Islet precursor cell (in vitro differentiated cells): ENCODE data around the gene NEU1.
A peak's percentile ranks its signal among the peaks of the same experiment; 100 is the strongest.
"Not testable (repeated sequence)": the region's sequence is repeated elsewhere in the genome, so short reads cannot be mapped to it uniquely, and the experiment has no call there.

Source experiments
- DNase-seq: peaks from one replicate; pipeline ENCODE4 v3.0.0-alpha.2; 2018

NEU1 gene

DNA sequence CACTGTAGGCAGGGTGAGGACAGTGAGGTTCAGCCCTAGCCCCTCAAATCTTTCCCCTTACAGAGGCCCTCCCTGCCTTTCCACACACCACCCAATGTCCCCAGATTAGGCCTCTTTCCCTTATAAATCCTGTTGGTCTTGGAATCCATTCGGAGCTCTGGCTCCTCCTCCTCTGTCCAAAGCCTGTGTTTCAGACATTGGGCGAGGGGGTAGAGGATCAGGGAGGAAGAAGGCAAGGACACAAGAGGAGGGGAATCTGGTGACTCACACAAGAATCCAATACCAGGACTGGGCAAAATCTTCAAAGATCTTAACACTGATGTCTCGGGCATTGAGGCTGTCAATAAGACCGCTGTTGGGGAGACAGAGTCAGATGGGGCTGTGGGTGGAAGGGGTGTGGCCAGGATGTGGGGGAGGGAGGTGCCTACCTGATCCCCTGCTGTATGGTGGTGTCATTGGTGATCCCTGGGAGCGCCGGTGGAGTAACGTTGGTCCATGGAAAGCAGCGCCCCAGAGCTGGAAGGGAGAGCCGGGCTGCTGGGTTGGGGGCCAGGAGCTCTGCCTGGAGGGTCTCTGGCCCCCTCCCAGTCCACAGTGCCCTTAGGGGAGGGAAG lies 8.5 kb upstream of the NEU1 start:
- peak; percentile 77 for DNase-seq

DNA sequence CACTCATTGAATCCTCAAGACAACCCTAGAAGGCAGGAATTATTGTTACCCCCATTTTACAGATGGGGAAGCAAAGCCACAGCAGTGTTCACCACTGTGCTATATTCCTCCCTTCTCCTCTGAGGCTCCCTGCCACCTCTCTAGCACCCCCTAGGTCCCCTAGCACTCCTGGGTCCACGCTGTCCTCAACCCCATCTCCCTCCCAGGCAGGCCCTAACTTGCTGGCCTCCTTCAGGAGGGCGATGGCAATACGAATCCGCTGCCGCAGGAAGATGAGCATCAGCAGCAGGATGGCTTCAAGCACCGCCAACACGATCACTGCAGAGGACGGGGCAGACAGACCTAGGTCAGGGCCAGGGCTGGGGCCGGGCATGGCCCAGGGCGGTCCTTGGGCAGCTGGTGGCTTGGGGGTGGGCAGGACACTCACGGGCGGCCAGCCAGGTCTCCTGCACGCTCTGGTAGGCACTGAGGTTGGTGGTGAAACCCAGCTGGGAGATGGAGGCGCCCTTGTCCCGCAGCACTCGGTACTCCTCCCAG lies 7.8 kb upstream of the NEU1 start:
- DNase-seq, result no peak

DNA sequence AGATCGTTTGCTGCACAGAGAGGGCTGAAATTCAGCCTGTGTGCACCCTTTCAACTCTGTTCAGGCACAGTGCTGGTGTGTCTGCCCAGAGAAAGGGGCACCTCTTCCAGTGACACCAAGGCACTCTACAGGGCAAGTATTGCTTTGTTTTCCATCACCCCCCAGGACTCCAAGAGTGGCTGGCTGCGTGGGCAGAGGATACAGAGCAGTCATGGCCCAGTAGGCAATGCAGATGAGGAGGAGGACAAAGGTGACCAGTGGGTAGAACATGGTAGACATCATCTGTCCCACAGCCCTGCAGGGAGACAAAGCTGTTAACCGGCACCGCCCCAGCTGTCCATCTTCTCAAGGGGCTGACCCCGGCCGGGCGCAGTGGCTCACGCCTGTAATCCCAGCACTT lies 6.7 kb upstream of the NEU1 start:
- DNase-seq, result no peak

DNA sequence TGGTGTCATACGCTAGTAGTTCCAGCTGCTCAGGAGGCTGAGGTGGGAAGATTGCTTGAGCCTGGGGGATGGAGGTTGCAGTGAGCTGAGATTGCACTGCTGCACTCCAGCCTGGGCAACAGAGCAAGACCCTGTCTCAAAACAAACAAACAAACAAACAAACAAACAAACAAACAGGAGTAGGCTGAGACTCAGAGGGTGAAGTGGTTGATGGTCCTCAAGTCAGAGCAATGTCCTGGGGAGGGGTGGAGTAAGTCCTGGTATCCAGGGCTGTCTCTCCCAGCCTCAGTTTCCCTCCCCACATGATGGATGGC lies 6.0 kb upstream of the NEU1 start:
- DNase-seq, result not testable (repeated sequence)

DNA sequence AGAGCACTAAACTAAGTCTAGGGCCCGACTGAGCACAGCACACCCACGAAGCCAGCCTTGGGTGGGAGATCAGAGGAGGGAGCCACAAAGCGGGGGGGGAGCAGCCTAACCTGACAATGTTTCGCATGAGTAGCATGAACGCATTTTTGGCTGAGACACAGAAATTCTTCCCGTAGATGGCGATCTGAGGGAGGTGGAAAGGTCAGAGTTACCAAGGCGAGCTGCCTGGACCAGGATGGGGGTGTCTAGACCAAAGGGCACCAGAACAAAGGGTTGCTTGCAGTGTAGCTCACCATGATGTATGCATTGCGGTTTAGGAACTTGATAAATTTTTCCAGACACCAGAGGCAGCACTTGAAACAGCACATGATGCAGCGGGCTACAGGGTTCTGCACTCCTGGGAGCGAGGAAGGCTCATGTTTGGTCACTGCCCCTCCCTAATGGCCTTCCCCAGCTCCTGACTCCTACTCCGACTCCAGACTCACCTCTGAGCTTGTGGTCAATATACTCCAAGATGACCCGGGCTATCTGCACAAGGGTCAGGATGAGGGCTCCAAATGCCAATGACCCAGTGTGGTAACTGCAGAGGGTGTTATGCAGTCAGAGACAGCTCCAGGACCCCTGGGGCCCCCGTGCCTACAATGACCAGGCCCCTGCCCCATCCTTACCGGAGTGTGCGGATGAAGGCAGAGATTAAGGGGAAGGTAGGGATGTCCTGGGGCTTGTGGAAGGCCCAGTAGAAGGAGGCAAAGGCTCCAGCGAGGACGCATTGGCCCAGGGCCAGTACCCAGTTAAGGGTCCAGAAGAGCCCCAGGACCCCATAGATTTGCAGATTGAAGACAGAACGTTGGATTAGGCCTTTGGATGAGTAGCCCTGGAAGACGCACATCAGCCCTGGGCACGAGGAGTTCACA lies 2.8 kb upstream of the NEU1 start:
- no peak for DNase-seq

DNA sequence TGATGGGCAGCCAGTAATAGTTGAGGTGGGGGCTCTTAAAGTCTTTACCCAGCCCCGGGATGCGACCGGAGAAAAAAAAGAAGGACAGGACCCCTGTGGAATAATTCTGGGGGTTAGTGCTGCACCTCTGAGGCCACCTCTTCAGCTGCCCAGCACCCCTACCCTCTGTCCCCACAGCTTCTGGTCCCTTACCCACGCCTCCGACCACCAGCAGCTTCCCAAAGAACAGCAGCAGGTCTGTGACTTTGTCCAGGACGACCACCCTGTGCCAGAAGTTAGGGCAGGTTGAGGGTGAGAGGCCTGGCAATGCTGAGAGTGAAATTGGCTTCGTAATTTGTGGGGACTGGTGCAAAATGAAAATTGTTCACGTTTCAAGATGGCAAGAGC lies 2.2 kb upstream of the NEU1 start:
- no peak for DNase-seq

DNA sequence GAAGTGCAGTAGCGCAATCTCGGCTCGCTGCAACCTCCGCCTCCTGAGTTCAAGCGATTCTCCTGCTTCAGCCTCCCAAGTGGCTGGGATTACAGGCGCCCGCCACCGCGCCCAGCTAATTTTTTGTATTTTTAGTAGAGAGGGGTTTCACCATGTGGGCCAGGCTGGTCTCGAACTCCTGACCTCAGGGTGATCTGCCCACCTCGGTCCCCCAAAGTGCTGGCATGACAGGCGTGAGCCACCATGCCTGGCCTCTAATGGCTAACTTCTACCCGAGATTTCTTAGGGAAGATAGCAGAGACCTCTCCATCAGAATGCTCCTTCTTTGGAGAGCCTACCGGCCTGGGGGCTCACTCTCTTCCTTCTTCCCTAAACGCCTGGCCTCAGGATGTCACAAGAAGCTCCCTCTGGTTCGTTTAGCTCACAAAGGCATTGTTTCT lies 1.5 kb upstream of the NEU1 start:
- not testable (repeated sequence) for DNase-seq

DNA sequence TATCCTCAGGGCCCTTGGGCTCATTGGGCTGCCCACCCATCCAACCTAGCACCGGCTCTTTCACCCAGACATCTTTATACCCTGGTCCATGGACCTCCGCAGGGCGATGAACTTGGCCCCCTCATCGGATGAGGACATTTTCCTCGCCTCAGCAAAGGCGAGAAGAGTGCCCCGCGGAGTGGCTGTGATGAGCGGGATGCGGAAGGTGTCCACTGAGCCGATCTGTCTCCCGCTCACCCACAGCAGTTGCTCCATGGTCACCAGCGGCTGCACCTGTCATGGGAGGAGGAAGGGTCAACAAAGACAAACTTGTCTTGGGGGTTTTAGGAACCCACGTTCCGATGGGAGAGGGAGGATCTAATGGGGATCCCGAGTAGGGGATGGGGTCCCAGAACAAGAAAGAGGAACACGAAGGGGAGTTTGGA lies 690 bp downstream of the NEU1 start:
- DNase-seq, result no peak

DNA sequence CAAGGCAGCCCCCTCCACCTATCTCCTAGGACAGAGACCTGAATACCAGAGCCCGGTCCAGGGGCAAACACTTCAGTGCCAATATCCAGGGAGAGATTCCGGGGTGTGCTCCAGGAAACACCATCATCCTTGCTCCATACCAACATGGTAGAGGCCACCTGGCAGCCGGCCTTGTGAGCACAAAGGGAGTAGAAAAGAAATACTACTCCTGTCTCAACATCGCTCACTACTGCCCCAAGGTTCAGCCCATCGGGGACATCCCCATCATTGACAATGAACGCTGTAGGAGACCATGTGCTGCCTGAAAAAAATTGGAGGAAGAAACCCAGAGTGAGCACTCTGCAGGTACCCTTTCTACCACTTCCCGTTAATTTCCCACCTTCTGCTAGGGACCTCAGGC lies 1.5 kb downstream of the NEU1 start:
- no peak for DNase-seq

DNA sequence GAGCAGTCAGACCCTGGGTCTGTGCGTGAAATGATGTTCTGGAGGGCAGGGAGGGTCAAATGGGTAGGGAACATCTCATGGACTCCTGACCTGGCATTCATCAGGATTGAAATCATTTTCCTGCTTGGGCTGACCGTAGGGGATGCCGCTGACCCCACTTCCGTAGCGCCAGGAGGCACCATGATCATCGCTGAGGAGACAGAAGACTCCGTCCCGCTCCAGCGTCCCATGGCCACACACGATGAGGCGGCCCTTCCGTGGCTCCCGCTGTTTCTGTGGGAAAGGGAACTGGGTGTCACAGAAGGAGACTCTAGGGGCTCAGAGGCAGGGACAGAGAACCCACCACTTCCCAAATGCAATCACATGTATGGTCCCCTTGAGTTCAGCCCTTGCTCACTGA lies 2.3 kb downstream of the NEU1 start:
- no peak for DNase-seq

DNA sequence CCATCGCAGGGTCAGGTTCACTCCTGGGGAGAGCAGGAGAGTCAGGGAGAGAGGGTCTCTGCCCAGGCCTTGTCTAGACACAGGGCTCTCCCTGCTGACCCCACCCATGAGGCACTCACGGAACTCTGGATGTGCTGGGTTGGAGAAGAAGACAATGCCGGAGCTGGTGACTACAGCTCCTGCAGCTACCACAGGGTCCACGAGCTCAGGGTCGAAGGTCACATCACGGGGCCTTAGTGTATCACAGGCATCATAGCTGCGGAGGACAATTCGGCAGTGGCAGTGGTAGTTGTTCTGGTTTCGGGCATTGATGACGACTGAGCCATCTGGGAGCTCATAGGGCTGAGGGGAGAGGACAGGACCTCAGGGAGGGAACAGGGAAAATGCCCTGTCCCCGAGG lies 2.7 kb downstream of the NEU1 start:
- DNase-seq, result no peak

DNA sequence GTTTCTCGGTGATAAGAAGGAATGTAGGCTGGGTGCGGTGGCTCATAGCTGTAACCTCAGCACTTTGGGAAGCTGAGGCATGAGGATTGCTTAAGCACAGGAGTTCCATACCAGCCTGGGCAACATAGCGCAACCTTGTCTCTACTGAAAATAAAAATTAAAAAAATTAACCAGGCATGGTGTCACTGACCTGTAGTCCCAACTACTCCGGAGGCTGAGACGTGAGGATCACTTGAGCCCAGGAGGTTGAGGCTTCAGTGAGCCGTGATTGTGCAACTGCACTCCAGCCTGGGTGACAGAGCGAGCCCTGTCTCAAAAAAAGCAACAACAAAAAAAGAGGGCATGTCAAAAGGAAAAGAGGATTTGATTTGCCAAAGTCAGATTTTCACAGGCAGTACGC lies 3.9 kb downstream of the NEU1 start:
- DNase-seq, result no peak

DNA sequence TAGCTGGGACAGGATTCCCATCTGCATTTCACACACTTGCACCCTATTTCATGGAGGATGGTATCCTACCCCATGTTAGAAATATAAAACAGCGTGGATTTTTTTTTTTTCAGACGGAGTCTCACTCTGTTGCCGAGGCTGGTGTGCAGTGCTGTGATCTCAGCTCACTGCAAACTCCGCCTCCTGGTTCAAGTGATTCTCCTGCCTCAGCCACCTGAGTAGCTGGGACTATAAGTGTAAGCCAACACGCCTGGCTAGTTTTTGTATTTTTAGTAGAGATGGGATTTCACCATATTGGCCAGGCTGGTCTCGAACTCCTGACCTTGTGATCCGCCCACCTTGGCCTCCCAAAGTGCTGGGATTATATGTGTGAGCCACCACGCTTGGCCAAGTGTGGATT lies 4.8 kb downstream of the NEU1 start:
- not testable (repeated sequence) for DNase-seq

DNA sequence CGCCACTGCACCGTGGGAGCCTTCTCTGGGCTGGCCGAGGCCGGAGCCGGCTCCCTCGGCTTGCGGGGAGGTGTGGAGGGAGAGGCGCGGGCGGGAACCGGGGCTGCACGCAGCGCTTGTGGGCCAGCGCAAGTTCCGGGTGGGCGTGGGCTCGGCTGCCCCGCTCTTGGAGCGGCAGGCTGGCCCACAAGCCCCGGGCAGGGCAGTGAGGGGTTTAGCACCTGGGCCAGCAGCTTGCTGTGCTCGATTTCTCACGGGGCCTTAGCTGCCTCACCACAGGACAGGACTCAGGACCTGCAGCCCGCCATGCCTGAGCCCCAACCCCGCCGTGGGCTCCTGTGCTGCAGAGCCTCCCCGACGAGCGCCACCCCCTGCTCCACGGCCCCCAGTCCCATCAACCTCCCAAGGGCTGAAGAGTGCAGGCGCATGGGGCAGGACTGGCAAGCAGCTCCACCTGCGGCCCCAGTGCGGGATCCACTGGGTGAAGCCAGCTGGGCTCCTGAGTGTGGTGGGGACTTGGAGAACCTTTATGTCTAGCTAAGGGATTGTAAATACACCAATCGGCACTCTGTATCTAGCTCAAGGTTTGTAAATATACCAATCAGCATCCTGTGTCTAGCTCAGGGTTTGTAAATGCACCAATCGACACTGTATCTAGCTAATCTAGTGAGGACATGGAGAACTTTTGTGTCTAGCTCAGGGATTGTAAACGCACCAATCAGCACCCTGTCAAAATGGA lies 10.5 kb downstream of the NEU1 start:
- DNase-seq, result peak; percentile 64

DNA sequence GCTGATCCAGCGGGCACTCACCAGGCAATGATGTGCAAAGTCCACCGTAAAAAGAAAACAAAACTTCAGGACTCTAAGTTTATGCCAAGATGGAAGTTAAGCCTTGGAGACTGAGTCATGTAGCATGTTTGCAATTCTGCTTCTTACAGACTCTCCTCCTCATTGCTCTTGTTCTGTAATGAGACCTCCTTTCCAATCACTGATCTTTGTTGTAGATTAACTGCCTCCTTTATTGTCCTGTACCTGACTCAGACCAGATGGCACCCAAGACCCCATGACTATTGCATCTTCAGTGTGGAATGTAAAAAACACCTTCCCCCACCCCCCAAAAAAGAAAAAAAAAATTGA lies 11.2 kb downstream of the NEU1 start:
- DNase-seq, result no peak

DNA sequence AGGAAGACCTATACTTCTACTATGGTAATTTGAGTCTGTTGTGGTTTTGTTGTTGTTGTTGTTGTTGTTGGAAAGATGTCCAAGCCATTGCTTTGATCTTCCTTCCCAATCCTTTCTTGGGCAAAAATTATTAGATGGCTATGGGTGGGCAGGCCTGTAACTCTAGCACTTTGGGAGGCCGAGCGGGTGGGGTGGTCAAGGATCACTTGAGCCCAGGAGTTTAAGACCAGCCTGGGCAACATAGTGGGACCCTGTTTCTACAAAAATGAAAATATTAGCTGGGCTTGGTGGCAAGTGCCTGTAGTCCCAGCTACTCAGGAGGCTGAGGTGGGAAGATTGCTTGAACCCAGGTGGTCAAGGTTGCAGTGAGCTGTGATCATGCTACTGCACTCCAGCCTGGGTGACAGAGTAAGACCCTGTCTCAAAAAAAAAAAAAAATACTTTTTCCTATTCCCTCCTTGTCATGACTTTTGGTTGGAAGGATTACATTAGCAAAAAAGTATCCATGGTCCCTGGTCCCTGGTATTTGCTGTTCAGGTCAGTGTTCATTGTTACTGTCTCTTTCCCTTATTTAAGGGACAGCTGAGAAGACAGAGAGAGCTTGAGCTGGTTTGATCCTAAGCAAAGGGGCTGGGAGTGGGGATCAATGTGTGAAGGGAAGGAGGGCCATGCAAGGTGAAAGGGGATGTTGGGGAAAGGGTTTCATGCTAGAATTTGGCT lies 11.7 kb downstream of the NEU1 start:
- DNase-seq, result no peak

DNA sequence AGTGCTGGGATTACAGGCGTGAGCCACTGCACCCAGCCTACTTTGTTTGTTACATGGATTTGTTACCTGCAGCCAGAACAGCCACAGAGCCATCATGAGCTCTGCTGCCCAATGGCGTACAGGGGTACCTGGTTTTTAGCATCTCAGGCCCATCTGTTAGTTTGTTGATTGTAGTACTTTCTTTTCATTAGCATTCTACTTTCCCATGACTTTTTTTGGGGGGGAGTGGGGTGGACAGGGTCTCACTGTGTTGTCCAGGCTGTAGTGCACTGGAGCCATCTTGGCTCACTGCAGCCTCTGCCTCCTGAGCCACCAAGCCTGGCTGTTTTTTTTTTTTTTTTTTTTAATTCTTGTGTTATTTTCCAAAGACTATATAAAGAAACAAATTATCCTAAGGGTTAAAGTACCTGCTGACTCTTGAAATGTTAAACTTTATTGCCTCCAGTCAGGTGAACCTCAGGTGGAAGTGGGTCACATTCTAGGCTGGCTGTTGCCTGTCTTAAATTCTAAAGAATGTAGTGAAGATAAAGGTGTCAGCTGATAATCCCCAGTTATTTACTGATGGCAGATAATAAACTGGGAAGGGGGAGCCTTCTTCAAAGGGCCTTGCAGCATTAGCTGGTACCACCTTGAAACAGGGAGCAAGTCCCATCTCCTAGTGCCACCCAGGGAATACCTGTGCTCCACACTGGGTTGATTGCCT lies 15.2 kb downstream of the NEU1 start:
- no peak for DNase-seq

DNA sequence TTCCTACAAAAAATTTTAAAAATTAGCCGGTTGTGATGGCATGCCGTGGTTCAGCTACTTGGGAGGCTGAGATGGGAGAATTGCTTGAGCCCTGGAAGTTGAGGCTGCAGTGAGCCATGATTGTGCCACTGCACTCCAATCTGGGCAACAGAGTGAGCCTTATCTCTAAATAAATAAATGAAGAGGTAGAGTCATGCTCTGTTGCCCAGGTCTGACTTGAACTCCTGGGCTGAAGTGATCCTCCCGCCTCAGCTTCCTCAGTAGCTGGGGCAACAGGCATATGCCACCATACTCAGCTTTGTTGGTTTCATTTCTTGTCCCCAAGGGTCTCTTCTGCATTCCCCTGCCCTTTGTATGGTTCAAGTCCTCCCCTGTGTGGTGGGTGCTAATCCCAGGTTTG lies 18.1 kb downstream of the NEU1 start:
- DNase-seq, result no peak

DNA sequence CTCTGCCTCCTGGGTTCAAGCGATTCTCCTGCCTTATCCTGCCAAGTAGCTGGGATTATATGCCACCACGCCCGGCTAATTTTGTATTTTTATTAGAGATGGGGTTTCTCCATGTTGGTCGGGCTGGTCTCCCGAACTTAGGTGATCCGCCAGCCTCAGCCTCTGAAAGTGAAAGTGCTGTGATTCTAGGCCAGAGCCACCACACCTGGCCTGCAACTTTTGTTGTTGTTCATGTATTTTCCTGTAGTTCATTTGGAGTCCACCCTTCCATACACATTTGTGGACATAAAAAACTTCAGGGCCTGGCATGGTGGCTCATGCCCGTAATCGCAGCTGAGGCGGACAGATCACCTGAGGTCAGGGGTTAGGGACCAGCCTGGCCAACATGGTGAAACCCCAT lies 20.6 kb downstream of the NEU1 start:
- no peak for DNase-seq

DNA sequence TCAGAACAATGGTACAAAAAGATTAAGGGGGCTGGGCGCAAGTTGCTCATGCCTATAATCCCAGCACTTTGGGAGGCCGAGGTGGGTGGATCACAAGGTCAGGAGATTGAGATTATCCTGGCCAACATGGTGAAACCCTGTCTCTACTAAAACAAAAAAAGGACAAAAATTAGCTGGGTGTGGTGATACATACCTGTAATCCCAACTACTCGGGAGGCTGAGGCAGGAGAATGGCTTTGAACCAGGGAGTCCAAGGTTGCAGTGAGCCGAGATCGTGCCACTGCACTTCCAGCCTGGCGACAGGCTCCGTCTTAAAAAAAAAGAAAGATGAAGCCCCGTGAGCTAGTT lies 22.9 kb downstream of the NEU1 start:
- DNase-seq, result not testable (repeated sequence)

DNA sequence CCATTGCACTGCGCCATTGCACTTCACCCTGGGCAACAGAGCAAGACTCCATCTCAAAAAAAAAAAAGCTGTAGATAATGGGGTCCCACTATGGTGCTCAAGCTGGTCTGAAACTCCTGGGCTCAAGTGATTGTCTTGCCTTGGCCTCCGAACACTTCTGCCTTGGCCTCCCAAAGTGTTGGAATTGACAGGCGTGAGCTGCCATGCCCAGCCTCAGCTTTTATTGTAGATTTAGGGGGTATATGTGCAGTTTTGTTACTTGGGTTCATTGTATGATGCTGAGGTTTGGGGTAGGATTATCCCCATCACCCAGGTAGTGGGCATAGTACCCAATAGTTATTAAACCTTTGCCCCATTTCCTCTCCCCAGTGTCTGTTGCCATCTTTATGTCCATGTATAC lies 23.7 kb downstream of the NEU1 start:
- no peak for DNase-seq

DNA sequence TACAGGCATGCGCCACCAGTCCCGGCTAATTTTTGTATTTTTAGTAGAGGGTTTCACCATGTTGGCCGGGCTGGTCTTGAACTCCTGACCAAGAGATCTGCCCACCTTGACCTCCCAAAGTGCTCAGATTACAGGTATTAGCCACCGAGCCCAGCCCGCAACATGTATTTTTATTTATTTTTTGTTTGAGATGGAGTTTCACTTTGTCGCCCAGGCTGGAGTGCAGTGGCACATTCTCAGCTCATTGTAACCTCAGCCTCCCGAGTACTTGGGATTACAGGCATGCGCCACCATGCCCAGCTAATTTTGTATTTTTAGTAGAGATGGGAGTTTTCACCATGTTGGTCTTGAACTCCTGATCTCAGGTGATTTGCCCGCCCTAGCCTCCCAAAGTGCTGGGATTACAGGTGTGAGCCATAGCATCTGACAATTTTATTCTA lies 24.5 kb downstream of the NEU1 start:
- not testable (repeated sequence) for DNase-seq
